GM23248 (cell line): Measurements from ENCODE around the gene PIM1.

Experiments used
- EZH2 ChIP-seq: fragments of 200-600 bp; sonication (generic); IDR thresholded peaks from 2 replicates; pipeline ENCODE4 v1.6.1; 2018; ENCODE audit warnings: antibody characterized with exemption, mild to moderate bottlenecking; ENCODE audit not compliant: insufficient read depth, poor library complexity, severe bottlenecking
- EZH2phosphoT487 ChIP-seq: fragments of 200-600 bp; sonication (generic); IDR thresholded peaks from 2 replicates; pipeline ENCODE4 v1.6.1; 2018; ENCODE audit warnings: antibody characterized with exemption, moderate library complexity, mild to moderate bottlenecking, low read depth; ENCODE audit not compliant: insufficient read depth

DNA sequence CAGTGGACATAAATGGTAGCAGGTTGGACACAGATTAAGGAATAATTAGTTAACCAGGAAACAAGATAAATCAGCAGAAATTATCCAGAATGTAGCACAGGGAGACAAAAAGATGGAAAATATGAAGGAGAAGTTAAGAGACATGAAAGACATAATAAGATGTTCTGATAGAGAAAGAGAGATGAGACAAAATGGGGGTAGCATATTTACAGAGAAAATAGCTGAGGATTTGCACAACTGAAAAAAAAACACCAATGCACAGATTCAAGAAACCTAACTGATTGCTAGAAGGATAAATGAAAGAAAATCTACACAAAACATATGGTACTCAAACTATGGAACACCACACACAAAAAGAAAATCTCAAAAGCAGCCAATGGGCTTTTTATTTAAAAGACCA is 53.0 kb downstream of the PIM1 start:
- TF ChIP-seq EZH2phosphoT487 = no peak
- no peak for TF ChIP-seq EZH2
